NCI-H748 (cell line): ENCODE results near the gene GASK1A.

Experiments used
- DNase-seq: peaks from one replicate; lab custom pipeline; 2025; ENCODE audit not compliant: unreplicated experiment; lab: John Stamatoyannopoulos, UW

GASK1A gene

DNA sequence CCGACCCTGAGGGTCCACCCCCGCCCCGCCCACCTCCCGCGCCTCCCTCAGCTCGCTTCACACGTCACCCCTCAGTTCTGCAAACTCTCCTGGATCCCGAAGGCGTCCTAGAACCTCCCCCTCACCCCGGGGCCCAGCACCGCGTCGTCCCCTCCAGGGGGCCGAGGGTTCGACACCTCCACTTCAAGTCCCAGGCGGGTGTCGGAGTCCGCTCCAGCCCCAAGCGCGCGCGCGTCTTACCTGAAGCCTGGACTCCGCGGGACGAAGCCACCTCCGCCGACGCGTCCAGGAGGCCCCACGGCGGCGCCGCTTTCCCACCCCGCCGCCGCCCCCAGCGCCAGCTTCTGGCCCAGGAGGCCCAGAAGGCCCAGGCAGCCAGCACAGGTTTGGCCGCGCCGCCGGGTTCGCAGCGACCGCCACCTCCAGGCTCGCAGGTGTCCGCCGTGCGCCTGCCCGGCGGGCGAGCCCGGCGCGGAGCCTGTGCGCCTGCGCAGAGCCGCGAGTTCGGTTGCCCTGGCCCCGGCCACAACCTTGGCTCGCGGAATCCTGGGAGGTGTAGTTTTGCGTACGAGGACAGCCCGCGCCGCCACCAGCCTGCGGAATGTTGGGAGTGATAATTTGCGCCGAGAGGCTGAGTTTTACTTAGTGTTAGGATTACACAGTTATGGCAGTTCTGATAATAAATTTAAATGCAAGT is 126.6 kb downstream of the GASK1A start, which contains the start of gene POMGNT2:
Gene POMGNT2 (minus strand): TSS at position 484 of the 697 bp plus-strand sequence. CDS start 24,648 bp downstream, outside the sequence.
- peak; percentile 82 for DNase-seq

GRCh38 chr3:43106293-43106628 is 127.2 kb downstream of the GASK1A start:
- DNase-seq = no peak
